B cell (primary cell): ENCODE results near the gene TRIM28. TPM values are rescaled to one million over a fixed set of nuclear protein-coding genes. Genes with fewer than 3 reads are reported as not detected.

Source experiments
- ATAC-seq: fragments of 200-7000 bp; cut with Tn5 transposase; one replicate; pipeline ENCODE4 v1.10.0; 2021; ENCODE audit warnings: low read depth, mild to moderate bottlenecking, moderate number of reproducible peaks, moderate library complexity
- CTCF ChIA-PET: fragments of 350-600 bp; sonication (Branson Sonifier 250); formaldehyde crosslinking; loops from one replicate; lab custom pipeline; 2021; ENCODE audit warnings: antibody characterized with exemption, inconsistent platforms; lab: Charles Lee
- POLR2A ChIA-PET: fragments of 350-600 bp; sonication (Branson Sonifier 250); formaldehyde crosslinking; loops from one replicate; lab custom pipeline; 2021; ENCODE audit warnings: antibody characterized with exemption; lab: Charles Lee
- DNase-seq: peaks from one replicate; pipeline ENCODE4 v3.0.0; 2013
- H2AFZ ChIP-seq: 2 replicates; pipeline ENCODE4 v1.6.1; 2012; ENCODE audit warnings: mild to moderate bottlenecking, low read depth, low read length; ENCODE audit not compliant: insufficient read depth, poor library complexity, severe bottlenecking
- H3K27ac ChIP-seq, 2 donors: 1 replicate in 1 of 2; 2 replicates in 1 of 2; pipeline ENCODE4 v1.5.1; 2012 to 2013; ENCODE audit warnings: low read length in 2 of 2, mild to moderate bottlenecking in 2 of 2, moderate library complexity in 1 of 2
- H3K27me3 ChIP-seq, 4 experiments: fragments of 200-600 bp in 1 of 4; sonication (generic) in 1 of 4; replicated peaks in 1 of 4; 1 replicate in 2 of 4; 2 replicates in 2 of 4; pipeline versions ENCODE4 v1.6.1 to v1.7.0; 2013 to 2016; ENCODE audit warnings: low read length in 3 of 4, mild to moderate bottlenecking in 2 of 4, mixed read lengths in 1 of 4, moderate library complexity in 1 of 4; ENCODE audit not compliant: insufficient read depth in 4 of 4, control insufficient read depth in 3 of 4; ENCODE audit errors: control extremely low read depth in 1 of 4
- H3K36me3 ChIP-seq, 2 experiments: replicated peaks in 1 of 2; 1 replicate in 1 of 2; 2 replicates in 1 of 2; pipeline versions ENCODE4 v1.6.1 to v1.7.1; 2013; ENCODE audit warnings: low read length in 1 of 2; ENCODE audit not compliant: insufficient read depth in 2 of 2, control insufficient read depth in 1 of 2; ENCODE audit errors: control extremely low read depth in 1 of 2, extremely low read depth in 1 of 2
- H3K4me1 ChIP-seq, 2 donors: fragments of 200-600 bp in 1 of 2; sonication (generic) in 1 of 2; 1 replicate in 1 of 2; 2 replicates in 1 of 2; pipeline versions ENCODE4 v1.5.1 to v1.6.1; 2013 to 2017; ENCODE audit warnings: low read length in 2 of 2; ENCODE audit not compliant: control insufficient read depth in 2 of 2, insufficient read depth in 2 of 2
- H3K4me2 ChIP-seq: replicated peaks from 2 replicates; pipeline ENCODE3; 2012; ENCODE audit warnings: mild to moderate bottlenecking, low read depth, low read length; ENCODE audit not compliant: poor library complexity, severe bottlenecking
- H3K4me3 ChIP-seq, 5 experiments: fragments of 200-600 bp in 1 of 5; sonication (generic) in 1 of 5; 1 replicate in 3 of 5; 2 replicates in 2 of 5; pipeline versions ENCODE4 v1.5.1 to v1.7.0; 2011 to 2016; ENCODE audit warnings: low read length in 4 of 5, mild to moderate bottlenecking in 4 of 5, low read depth in 2 of 5, control low read depth in 1 of 5, moderate library complexity in 1 of 5; ENCODE audit not compliant: insufficient read depth in 1 of 5; ENCODE audit errors: control extremely low read depth in 1 of 5, extremely low read depth in 1 of 5
- H3K79me2 ChIP-seq: fragments of 200-600 bp; sonication (generic); one replicate; pipeline ENCODE4 v1.6.0; 2016; ENCODE audit warnings: low read length; ENCODE audit not compliant: control insufficient read depth, insufficient read depth
- H3K9ac ChIP-seq: fragments of 200-600 bp; sonication (generic); 2 replicates; pipeline ENCODE4 v1.6.1; 2017; ENCODE audit warnings: mild to moderate bottlenecking, low read length, moderate library complexity
- H3K9me3 ChIP-seq, 3 donors: one replicate each; pipeline versions ENCODE4 v1.6.1 to v1.7.1; 2013; ENCODE audit warnings: low read length in 2 of 3; ENCODE audit not compliant: control insufficient read depth in 2 of 3, insufficient read depth in 1 of 3; ENCODE audit errors: control extremely low read depth in 1 of 3
- H4K20me1 ChIP-seq: 2 replicates; pipeline ENCODE4 v1.6.0; 2012; ENCODE audit warnings: mild to moderate bottlenecking, low read length; ENCODE audit not compliant: insufficient read depth, control insufficient read depth, poor library complexity, severe bottlenecking
- H3K27ac Mint-ChIP-seq: one replicate; pipeline ENCODE4 v1.8.0; 2021; ENCODE audit warnings: mixed read lengths
- H3K27me3 Mint-ChIP-seq: one replicate; pipeline ENCODE4 v1.8.0; 2021; ENCODE audit warnings: mixed read lengths
- H3K4me1 Mint-ChIP-seq: one replicate; pipeline ENCODE4 v1.8.0; 2021; ENCODE audit warnings: mixed read lengths
- H3K4me3 Mint-ChIP-seq: one replicate; pipeline ENCODE4 v1.8.0; 2021; ENCODE audit warnings: mixed read lengths
- H3K9me3 Mint-ChIP-seq: one replicate; pipeline ENCODE4 v1.8.0; 2022; ENCODE audit warnings: mixed read lengths; ENCODE audit not compliant: insufficient read depth
- CTCF ChIP-seq: fragments of 200-600 bp; IDR thresholded peaks from one replicate; pipeline ENCODE4 v1.8.0; 2022; ENCODE audit warnings: antibody characterized with exemption, mild to moderate bottlenecking
- EZH2 ChIP-seq: IDR thresholded peaks from 2 replicates; pipeline ENCODE4 v1.6.1; 2012; ENCODE audit warnings: borderline replicate concordance, low read depth, mild to moderate bottlenecking, moderate library complexity, low read length; ENCODE audit not compliant: insufficient read depth, poor library complexity, severe bottlenecking
- WGBS: methylation state at CpG from one replicate; pipeline ENCODE4 v1.1.5; 2013; ENCODE audit warnings: missing lambda C conversion rate; ENCODE audit not compliant: insufficient coverage; 5-methylcytosine and 5-hydroxymethylcytosine counted together
- intact Hi-C: fragments of 100-400 bp; cut with micrococcal nuclease; formaldehyde crosslinking; loops from one replicate; pipeline ENCODE4 v1.10.0; 2022
- polyA plus RNA-seq: library from polyadenylated mRNA; depleted of rRNA; stranded (reverse); fragments of >200 nt; gene quantifications from 2 replicates; pipeline ENCODE4 v1.2.3, GENCODE V29; 2012
- total RNA-seq, 2 donors: library from RNA; stranded (reverse); fragments of 120-200 nt in 1 of 2; gene quantifications; 1 replicate in 1 of 2; 2 replicates in 1 of 2; pipeline versions ENCODE4 v1.2.3 to v1.2.4, GENCODE V29; 2013 to 2022

Gene TRIM28
- total and polyA plus RNA-seq, 2 donors (not counting 1 experiment from before 2014, with no cell fraction given): 370 to 569 TPM

- peak overlapping the region in 3 of 5 experiments; percentile 18 to 41 (median 34) for H3K4me3 ChIP-seq
- Mint-ChIP-seq H3K27me3 (no peaks in the 10 kb centered on the region), H3K9me3 (no peaks in the 10 kb centered on the region), H3K4me3 (peak overlapping the region; percentile 80), H3K4me1 (peaks cover 34% of the 10 kb centered on the region), H3K27ac (peak overlapping the region; percentile 71)
- peaks cover 61% of the 10 kb centered on the region for H4K20me1 ChIP-seq
- H3K27ac ChIP-seq: peak overlapping the region; percentile 18 to 36
- TF ChIP-seq EZH2 (no peak), CTCF (peak; percentile 76)
- POLR2A ChIA-PET: interaction anchor here (0.7 to 1.0 kb wide), 3 partner anchors 12 to 166 kb away, joined by 3 to 4 read pairs (median 3); no protein-coding TSS in a partner anchor
- H3K4me1 ChIP-seq: peaks cover 20 to 29% of the 10 kb centered on the region in 2 donors
- no peaks in the 10 kb centered on the region for H3K27me3 ChIP-seq
- H3K9me3 ChIP-seq: no peaks in the 10 kb centered on the region
- peak overlapping the region; percentile 77 for H3K4me2 ChIP-seq
- ATAC-seq (peak; percentile 86), DNase-seq (peak; percentile 91)
- WGBS: 14% methylated on average over 53 of the region's 66 CpGs
- H3K79me2 ChIP-seq: peaks cover 49% of the 10 kb centered on the region
- H3K36me3 ChIP-seq: peaks cover 0 to 12% of the 10 kb centered on the region in 2 experiments
- peak overlapping the region; percentile 55 for H2AFZ ChIP-seq
- CTCF ChIA-PET: interaction anchor here (0.7 to 1.6 kb wide), 3 partner anchors 62 to 485 kb away, joined by 3 to 11 read pairs (median 7); no protein-coding TSS in a partner anchor
- H3K9ac ChIP-seq: no peak overlapping the region
- intact Hi-C loops: loop anchor here (1.0 kb wide), 1 partner anchor 15 kb away; no protein-coding TSS in a partner anchor
These were observed 29.9 kb upstream of the TRIM28 start for GRCh38 chr19:58513694-58514563.
